Measurements from ENCODE around the gene TMEM120B. TPM values are rescaled to one million over a fixed set of nuclear protein-coding genes. Genes with fewer than 3 reads are reported as not detected.

Gene TMEM120B
- total and polyA plus RNA-seq, 2 of the 13 experiments (the other 11 are each of a cell fraction or from before 2014, with no cell fraction given), result 7.1 to 12.9 TPM

GRCh38 chr12:121762269-121762668 is 49.7 kb downstream of the TMEM120B start (continued):
- TF ChIP-seq, protein P1, sequence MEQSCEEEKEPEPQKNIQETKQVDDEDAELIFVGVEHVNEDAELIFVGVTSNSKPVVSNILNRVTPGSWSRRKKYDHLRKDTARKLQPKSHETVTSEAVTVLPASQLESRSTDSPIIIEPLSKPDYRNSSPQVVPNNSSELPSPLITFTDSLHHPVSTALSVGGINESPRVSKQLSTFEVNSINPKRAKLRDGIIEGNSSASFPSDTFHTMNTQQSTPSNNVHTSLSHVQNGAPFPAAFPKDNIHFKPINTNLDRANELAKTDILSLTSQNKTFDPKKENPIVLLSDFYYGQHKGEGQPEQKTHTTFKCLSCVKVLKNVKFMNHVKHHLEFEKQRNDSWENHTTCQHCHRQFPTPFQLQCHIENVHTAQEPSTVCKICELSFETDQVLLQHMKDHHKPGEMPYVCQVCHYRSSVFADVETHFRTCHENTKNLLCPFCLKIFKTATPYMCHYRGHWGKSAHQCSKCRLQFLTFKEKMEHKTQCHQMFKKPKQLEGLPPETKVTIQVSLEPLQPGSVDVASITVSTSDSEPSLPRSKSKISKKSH (CRISPR knock-in tag; IDR thresholded peaks at IDR 0.05; ENCODE audit: borderline replicate concordance), result no peak
- TF ChIP-seq, protein P2, sequence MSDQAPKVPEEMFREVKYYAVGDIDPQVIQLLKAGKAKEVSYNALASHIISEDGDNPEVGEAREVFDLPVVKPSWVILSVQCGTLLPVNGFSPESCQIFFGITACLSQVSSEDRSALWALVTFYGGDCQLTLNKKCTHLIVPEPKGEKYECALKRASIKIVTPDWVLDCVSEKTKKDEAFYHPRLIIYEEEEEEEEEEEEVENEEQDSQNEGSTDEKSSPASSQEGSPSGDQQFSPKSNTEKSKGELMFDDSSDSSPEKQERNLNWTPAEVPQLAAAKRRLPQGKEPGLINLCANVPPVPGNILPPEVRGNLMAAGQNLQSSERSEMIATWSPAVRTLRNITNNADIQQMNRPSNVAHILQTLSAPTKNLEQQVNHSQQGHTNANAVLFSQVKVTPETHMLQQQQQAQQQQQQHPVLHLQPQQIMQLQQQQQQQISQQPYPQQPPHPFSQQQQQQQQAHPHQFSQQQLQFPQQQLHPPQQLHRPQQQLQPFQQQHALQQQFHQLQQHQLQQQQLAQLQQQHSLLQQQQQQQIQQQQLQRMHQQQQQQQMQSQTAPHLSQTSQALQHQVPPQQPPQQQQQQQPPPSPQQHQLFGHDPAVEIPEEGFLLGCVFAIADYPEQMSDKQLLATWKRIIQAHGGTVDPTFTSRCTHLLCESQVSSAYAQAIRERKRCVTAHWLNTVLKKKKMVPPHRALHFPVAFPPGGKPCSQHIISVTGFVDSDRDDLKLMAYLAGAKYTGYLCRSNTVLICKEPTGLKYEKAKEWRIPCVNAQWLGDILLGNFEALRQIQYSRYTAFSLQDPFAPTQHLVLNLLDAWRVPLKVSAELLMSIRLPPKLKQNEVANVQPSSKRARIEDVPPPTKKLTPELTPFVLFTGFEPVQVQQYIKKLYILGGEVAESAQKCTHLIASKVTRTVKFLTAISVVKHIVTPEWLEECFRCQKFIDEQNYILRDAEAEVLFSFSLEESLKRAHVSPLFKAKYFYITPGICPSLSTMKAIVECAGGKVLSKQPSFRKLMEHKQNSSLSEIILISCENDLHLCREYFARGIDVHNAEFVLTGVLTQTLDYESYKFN (CRISPR knock-in tag; conservative IDR thresholded peaks at IDR 0.05), result no peak
- no peak for TF ChIP-seq KDM1A (CRISPR knock-in tag; IDR thresholded peaks at IDR 0.05)
- TF ChIP-seq MED13 (CRISPR knock-in tag; IDR thresholded peaks at IDR 0.05), result no peak
- no peak for TF ChIP-seq ZNF225 (CRISPR knock-in tag; IDR thresholded peaks at IDR 0.05)

DNA sequence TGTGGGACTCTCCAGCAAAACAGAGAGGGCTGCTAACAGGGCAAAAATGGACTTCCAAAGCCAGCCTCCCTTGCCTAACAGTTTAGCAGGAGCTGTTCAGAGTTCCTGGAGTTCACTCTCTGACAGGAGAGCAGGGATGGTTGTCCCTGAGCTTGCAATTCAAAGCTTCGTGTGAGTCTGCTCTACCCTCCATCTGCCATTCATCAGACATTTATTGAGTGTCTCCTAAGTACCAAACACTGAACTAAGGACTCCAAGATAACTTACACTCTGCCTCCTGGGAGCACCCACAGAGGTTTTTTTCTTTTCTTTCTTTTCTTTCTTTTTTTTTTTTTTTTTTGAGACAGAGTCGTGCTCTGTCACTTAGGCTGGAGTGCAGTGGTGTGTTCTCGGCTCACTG is 52.3 kb downstream of the TMEM120B start:
- Histone ChIP-seq H3K79me2 (ENCODE audit: insufficient read depth, low read length) (no peaks in the 10 kb centered on the region), H3K36me3 (replicated peaks in 1 of 2; ENCODE audit: control insufficient read depth in 1 of 2, insufficient read depth in 2 of 2, low read length in 2 of 2) (no peaks in the 10 kb centered on the region), H3K4me3 (replicated peaks in 1 of 3; ENCODE audit: insufficient read depth in 1 of 3, low read depth in 2 of 3, low read length in 3 of 3) (no peak overlapping the region), H4K20me1 (ENCODE audit: insufficient read depth, low read length) (no peaks in the 10 kb centered on the region), H3K27me3 (ENCODE audit: control insufficient read depth in 1 of 2, insufficient read depth in 2 of 2, low read length in 2 of 2) (no peaks in the 10 kb centered on the region), H3K9me3 (ENCODE audit: low read length) (no peaks in the 10 kb centered on the region), H3K4me2 (ENCODE audit: low read depth, low read length) (no peak overlapping the region), H3K4me1 (ENCODE audit: insufficient read depth, low read length) (peaks cover 8% of the 10 kb centered on the region), H2AFZ (ENCODE audit: low read length) (no peak overlapping the region), H3K27ac (ENCODE audit: extremely low read length, insufficient read depth, low read length) (no peak overlapping the region), H3K9ac (ENCODE audit: insufficient read depth, low read depth, low read length) (no peak overlapping the region)
- FAIRE-seq, result no peak
- in situ Hi-C loops (cut with HindIII; ENCODE audit: extremely low pct_ligation_motif_present, low pct_unique_long_range_greater_than_20kb) (no loop called here), intact Hi-C loops (cut with micrococcal nuclease; ENCODE audit: unreplicated experiment) (no loop called here)
- no TSS peak for BruUV-seq (replicated peaks)
- TF ChIP-seq ZFAT (CRISPR knock-in tag; conservative IDR thresholded peaks at IDR 0.05) (no peak), MED8 (CRISPR knock-in tag; IDR thresholded peaks at IDR 0.05; ENCODE audit: insufficient replicate concordance) (no peak), PHF8 (CRISPR knock-in tag; IDR thresholded peaks at IDR 0.05) (no peak), SMC3 (IDR thresholded peaks at IDR 0.05; ENCODE audit: low read length) (no peak), ZNF17 (CRISPR knock-in tag; IDR thresholded peaks at IDR 0.05) (no peak)
- TF ChIP-seq, protein P3, sequence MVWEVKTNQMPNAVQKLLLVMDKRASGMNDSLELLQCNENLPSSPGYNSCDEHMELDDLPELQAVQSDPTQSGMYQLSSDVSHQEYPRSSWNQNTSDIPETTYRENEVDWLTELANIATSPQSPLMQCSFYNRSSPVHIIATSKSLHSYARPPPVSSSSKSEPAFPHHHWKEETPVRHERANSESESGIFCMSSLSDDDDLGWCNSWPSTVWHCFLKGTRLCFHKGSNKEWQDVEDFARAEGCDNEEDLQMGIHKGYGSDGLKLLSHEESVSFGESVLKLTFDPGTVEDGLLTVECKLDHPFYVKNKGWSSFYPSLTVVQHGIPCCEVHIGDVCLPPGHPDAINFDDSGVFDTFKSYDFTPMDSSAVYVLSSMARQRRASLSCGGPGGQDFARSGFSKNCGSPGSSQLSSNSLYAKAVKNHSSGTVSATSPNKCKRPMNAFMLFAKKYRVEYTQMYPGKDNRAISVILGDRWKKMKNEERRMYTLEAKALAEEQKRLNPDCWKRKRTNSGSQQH (CRISPR knock-in tag; IDR thresholded peaks at IDR 0.05; ENCODE audit: low read depth), result no peak
- DNase-seq (ENCODE audit: low spot score), result no peak
- no peak for ATAC-seq
- POLR2A ChIA-PET, result interaction anchor here (0.7 kb wide), 1 partner anchor 56 kb away, joined by 4 read pairs; no protein-coding TSS in a partner anchor
- CTCF ChIA-PET (ENCODE audit: low intra/inter-chr PET ratio, low total read pairs), result no interaction called here
- 89% methylated on average over 3 of the region's 3 CpGs for WGBS (ENCODE audit: low lambda C conversion rate)
